NB4 (cell line): ENCODE data around the gene SOX15.
A peak's percentile ranks its signal among the peaks of the same experiment; 100 is the strongest.

Experiments
- DNase-seq: peaks from one replicate; pipeline ENCODE4 v3.0.0; 2010; ENCODE audit warnings: low read depth
- H3K4me3 ChIP-seq: one replicate; pipeline ENCODE4 v1.5.1; 2011; ENCODE audit warnings: mild to moderate bottlenecking, low read depth, low read length, moderate library complexity
- CTCF ChIP-seq: IDR thresholded peaks from one replicate; pipeline ENCODE4 v1.5.1; 2012; ENCODE audit warnings: low read depth, low read length
- MAX ChIP-seq: IDR thresholded peaks from 2 replicates; pipeline ENCODE4 v1.6.1; 2011; ENCODE audit warnings: low read depth, low read length
- MYC ChIP-seq: IDR thresholded peaks from 2 replicates; pipeline ENCODE4 v1.6.1; 2011; ENCODE audit warnings: low read depth, low read length
- POLR2A ChIP-seq: IDR thresholded peaks from 2 replicates; pipeline ENCODE4 v1.6.1; 2011; ENCODE audit warnings: mild to moderate bottlenecking; ENCODE audit not compliant: insufficient read length; ENCODE audit errors: extremely low read depth

The SOX15 gene

GRCh38 chr17:7561589-7562207 is 28.2 kb downstream of the SOX15 start, which contains the start of gene SENP3:
Gene SENP3 (plus strand): TSS chr17:7561919. CDS start chr17:7563077, 1,158 bp downstream.
- peak; percentile 88 for DNase-seq
- TF ChIP-seq CTCF (no peak), MYC (peak; percentile 57; the same call in 1 of the 2 replicates), MAX (peak; percentile 49; the same call in 1 of the 2 replicates), POLR2A (peak; percentile 56)

GRCh38 chr17:7561028-7561575 is 28.8 kb downstream of the SOX15 start:
- peak; percentile 83 for DNase-seq
- TF ChIP-seq MYC (0 out of 2 replicates have a peak, but pooled peaks have one; percentile 59), MAX (0 out of 2 replicates have a peak, but pooled peaks have one; percentile 34), POLR2A (no peak), CTCF (peak; percentile 42)

More at GRCh38 chr17:7561589-7562207, 28.2 kb downstream of the SOX15 start, which contains the start of gene SENP3:
- peak within 1 kb of the TSS; percentile 88 for H3K4me3 ChIP-seq

GRCh38 chr17:7560172-7561027 is 29.5 kb downstream of the SOX15 start:
- TF ChIP-seq MAX (no peak), CTCF (no peak), POLR2A (no peak), MYC (no peak)
- DNase-seq, result no peak
- peak overlapping the region; percentile 16 for H3K4me3 ChIP-seq

More at GRCh38 chr17:7561028-7561575, 28.8 kb downstream of the SOX15 start:
- H3K4me3 ChIP-seq, result peak overlapping the region; percentile 65

GRCh38 chr17:7559320-7560171 is 30.3 kb downstream of the SOX15 start:
- no peak for TF ChIP-seq POLR2A
- TF ChIP-seq CTCF, result no peak
- TF ChIP-seq MYC, result no peak
- TF ChIP-seq MAX, result no peak
- peak overlapping the region; percentile 21 for H3K4me3 ChIP-seq
- no peak for DNase-seq
